HG03097 (cell line): ENCODE measurements around the gene ZNFX1.
"Not testable (repeated sequence)": the region's sequence is repeated elsewhere in the genome, so short reads cannot be mapped to it uniquely, and the experiment has no call there.

Source experiments
- ATAC-seq: cut with Tn5 transposase; IDR thresholded peaks from one replicate; pipeline ENCODE4 v1.9.1; 2021; ENCODE audit not compliant: unreplicated experiment, low FRiP score

Gene ZNFX1

GRCh38 chr20:49218739-49219090, 59.1 kb downstream of the ZNFX1 start:
- not testable (repeated sequence) for ATAC-seq

GRCh38 chr20:49216991-49217578, 60.8 kb downstream of the ZNFX1 start:
- ATAC-seq: peak; percentile 40

DNA sequence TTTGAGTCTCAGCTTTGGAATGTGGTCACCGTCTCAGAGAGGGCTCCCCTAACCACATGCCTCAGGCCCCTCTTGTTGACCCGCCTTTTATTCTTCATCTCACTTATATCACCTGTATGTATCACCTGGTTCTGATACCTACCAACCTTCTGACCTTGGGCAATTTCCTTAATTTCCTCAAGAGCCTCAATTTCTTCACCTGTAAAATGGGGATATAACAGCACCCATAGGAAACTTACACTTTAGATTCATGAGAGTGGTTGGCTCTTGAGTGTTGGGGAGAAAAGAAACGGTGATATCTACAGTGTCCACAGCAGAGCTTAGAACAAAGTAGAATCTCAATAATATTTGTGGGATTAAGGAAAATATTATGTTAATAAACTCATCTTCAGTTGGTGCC, 62.6 kb downstream of the ZNFX1 start:
- no peak for ATAC-seq

GRCh38 chr20:49214571-49214970, 63.3 kb downstream of the ZNFX1 start:
- ATAC-seq: no peak

GRCh38 chr20:49210757-49211110, 67.1 kb downstream of the ZNFX1 start:
- no peak for ATAC-seq

DNA sequence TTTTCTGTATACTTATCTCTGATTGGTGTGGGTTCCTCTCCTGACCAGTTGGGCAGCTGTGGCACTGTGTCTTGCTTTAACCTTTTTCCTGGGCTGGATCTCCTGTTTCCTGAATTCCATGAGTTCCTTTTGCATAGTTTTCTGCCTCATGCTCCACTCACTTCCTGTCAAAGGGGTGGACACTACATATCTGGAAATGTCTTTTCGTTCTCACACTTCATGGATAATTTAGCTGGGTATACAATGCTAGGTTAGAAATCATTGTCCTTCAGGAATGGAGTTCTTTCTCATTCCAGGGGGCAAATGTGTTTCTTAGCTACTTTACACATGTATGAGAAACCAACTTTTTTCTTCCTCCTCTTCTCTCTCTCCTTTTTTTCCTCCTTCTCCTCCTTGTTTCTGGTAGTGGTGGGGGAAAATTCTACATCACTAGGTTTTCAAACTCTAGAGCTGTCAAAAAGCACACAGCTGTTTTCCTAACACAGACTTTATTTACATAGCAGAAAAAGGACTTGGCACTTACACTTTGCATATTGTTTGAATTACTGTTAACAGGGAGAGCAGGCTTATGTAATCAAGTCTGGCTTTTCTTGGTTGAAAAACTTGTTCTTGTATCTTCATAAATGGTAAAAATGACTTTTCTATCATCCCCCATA, 67.6 kb downstream of the ZNFX1 start:
- no peak for ATAC-seq

DNA sequence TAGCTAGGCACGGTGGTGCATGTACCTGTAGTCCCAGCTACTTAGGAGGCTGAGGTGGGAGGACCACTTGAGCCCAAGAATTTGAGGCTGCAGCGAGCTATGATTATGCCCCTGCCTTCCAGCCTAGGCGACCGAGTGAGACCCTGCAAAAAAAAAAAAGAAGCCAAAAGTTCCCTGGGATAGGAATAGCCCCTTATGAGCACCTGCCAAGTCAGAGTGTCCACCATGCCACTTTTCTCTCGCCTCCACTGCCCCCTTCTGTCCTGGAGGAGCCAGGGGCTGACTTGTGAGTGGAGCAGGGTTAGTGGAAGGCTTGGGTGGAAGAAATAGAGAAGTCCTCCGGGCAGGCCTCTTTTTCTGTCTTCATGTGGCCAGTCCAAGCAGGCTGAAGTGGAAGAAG, 70.8 kb downstream of the ZNFX1 start:
- no peak for ATAC-seq

DNA sequence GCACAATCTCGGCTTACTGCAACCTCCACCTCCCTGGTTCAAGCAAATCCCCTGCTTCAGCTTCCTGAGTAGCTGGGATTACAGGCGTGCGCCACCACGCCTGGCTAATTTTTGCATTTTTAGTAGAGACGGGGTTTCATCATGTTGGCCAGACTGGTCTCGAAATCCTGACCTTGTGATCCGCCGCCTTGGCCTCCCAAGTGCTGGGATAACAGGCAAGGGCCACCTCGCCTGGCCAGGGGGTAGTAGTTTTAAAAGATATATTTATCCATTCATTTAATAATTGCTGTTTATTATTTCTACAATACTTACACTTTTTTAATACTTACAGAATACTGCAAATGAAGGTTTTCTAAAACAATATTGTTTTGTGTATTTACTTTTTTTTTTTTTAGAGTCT, 74.1 kb downstream of the ZNFX1 start:
- ATAC-seq: no peak

- ATAC-seq: no peak
Measured at GRCh38 chr20:49203011-49203410, 74.8 kb downstream of the ZNFX1 start.

DNA sequence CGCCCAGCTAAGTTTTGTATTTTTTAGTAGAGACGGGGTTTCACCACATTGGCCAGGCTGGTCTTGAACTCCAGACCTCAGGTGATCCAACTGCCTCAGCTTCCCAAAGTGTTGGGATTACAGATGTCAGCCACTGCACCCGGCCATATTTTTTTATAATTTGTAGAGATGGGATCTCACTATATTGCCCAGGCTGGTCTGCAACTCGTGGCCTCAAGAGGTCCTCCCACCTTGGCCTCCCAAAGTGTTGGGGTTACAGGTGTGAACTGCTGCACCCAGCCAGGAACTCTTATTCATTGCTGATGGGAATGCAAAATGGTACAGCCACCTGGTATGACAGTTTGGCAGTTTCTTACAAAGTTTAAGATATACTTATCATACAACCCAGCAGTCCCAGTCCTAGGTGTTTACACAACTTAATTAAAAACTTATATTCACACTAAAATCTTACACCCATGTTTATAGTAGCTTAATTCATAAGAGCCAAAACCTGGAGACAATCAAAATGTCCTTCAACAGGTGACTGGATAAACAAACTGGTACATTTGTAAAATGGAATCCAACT, 78.0 kb downstream of the ZNFX1 start:
- no peak for ATAC-seq

- ATAC-seq: not testable (repeated sequence)
Measured at GRCh38 chr20:49192944-49193518, 84.8 kb downstream of the ZNFX1 start.
